HG03097 (cell line): ENCODE data around the gene PTPRU.
"Not testable (repeated sequence)": the region's sequence is repeated elsewhere in the genome, so short reads cannot be mapped to it uniquely, and the experiment has no call there.

Source experiments
- ATAC-seq: cut with Tn5 transposase; IDR thresholded peaks from one replicate; pipeline ENCODE4 v1.9.1; 2021; ENCODE audit not compliant: unreplicated experiment, low FRiP score

The PTPRU gene

DNA sequence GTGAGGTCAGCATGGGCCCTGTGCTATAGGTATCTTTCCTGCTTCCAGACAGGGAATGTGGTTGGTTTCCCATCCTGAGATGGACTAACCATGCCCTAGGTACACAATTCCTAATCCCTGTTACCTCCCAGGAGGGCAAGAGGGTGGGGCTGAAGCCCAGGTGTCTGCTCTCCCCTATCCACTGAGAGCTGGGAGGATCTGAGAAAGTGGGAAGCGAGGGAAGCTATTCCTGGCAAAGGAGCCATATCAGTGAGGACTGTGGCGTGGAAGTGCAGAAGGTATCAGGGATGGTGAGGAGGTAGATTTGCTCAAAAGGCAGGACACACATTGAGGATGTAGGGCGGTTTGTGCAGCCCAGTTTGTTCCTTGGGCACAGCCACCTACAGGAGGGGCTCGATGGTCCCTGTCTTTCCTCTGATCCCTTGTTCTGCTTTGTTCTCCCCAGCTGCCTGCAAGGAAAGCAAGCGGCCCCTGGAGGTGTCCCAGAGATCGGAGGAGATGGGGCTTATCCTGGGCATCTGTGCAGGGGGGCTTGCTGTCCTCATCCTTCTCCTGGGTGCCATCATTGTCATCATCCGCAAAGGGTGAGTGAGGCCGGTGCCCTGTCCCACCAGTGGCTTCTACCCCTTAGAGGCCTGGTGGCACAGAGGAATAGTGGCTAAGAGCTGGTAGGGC lies 48.1 kb downstream of the PTPRU start:
- no peak for ATAC-seq

DNA sequence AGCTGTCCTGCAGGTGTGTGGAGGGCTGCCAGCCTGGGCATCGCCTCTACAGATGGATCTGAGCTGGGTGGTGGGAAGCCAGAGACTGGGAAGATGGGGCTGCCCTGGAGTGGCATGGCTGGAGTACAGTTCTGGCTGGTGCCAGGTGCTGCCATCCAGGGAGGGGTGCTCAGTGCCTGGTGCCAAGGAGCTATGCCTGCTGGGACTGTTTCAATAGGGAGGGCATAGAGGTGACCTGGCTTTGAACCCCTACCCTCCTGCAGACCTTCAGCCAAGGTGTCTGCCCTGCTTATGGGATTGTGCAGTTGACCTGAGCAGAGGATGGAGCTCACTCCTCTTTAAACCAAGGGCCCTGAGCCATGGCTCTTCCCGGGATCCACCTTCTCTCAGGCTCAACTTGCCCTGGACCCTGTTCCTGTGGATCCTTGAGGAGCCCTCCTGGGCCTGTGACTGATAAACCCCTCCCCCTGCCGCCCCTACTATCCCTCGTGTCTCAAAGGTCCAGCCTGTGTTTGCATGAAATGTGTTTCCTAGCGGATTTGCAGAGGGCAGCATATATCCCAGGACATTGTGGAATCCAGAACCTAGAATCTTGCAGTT lies 48.7 kb downstream of the PTPRU start:
- no peak for ATAC-seq

DNA sequence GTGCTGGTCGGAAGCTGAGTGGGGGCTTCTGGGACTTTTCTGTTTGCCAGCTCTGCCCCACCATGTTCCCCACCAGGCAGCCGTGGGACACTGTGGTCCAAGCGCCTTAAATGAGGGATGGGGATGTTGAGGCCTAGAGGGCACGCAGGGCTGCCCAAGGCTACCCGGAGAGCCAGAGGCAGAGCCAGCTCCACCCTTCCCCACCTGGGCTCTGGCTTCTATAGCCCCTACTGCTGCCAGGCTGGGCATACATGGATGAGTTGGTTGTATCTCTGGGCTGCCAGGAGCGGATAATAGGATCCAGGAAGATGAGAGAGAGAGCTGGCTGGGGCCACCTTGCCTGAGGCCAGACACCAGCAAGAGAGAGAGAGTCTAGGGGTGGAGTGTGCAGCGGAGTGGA lies 49.4 kb downstream of the PTPRU start:
- no peak for ATAC-seq

DNA sequence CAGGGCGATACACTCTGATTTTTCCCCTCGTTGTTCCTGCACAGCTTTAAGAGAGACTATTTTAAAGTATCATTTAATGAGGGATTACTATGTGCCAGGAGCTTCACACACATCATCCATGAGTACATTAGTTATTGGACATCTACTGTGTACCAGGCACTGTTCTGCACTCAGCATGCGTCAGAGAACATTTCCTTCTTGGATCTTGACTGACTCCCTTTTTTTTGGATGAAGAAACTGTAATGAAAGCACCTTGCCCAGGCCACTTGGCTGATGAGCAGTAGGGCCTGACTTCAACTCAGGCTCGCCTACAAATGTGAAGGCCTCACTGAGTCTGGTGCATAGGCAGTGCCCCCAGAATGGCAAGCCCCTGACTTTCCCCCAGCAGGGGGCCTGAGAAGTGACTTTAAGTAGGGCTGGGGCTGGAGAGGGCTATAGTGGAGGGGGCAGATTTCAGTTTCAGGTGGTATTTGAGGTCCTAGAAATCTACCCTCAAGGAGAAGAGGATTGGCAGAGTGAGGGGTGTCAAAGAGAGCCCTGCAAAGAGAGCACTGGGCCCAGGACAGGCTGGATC lies 50.0 kb downstream of the PTPRU start:
- no peak for ATAC-seq

DNA sequence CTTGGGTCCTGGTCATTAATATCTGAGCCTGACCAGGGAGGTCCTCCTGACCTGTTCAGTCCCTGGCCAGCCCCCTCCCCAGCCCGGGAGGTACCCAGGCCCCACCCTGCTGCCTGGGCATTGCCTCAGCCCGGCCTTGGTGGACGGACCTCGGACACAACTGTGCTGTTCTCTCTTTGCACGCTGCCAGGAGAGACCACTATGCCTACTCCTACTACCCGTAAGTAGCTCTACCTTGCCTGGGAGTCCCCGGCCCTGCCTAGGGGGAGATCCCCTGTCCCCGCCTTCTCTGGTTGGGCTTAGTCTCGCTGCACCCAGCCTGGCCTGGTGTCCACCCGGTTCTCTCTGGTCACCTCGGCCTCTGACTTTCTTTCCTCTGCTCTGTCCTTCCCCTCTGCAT lies 53.2 kb downstream of the PTPRU start:
- no peak for ATAC-seq

DNA sequence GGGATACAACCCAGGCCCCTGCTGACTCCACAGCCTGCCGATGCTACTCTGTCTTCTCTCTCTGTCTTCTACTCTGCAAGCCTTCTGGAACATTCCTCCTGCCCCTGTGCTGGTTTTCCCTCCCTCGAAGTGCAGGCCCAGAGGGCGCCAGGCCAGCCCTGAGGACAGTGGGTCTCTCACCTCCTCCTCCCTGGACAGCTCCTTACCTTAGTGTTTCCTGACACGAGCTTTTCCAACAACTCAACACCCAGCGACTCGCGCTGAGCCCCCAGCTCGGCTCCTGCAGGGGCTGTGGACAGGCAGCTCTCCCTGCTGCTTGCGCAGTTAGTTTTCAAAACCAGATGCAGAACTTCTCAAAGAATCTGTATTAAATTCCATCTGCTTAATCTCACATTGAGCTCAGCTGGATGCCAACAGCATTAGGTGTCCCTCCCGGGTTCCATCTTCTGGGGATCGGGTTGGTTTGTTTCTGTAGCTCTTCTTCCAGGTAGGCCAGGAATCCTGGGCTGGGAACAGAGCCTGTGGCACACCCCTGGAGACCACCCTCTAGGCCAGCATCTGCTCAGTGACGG lies 54.2 kb downstream of the PTPRU start:
- ATAC-seq, result no peak

DNA sequence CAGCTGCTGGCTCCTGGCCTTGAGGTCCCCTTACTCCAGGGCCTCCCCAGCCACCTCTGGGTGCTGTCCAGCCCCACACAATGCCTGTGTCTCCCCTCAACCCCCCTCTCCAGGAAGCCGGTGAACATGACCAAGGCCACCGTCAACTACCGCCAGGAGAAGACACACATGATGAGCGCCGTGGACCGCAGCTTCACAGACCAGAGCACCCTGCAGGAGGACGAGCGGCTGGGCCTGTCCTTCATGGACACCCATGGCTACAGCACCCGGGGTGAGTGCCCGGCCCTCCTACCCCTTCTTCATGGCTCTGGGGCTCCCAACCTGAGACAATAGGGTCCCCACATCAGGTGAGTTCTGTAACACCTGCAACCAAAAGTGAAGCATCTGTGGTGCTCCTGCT lies 55.4 kb downstream of the PTPRU start:
- ATAC-seq, result no peak

DNA sequence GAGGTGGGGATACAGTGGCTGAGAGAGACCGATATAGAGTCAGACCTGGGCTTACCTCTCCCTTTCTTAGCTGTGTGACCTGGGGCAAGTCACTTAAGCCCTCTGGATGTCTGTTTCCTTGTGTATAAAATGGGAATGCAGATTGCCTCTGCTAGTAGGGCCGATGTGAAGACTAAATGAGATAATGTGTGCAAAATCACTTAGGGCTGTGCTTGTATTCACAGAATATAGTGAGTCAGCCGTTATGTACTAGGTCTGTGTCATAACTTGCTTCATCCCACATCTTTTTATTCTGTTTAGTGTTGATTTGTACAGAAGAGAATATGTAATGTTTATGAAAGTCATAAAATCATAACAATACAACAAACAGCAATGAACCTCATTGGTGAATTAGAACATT lies 56.0 kb downstream of the PTPRU start:
- no peak for ATAC-seq

DNA sequence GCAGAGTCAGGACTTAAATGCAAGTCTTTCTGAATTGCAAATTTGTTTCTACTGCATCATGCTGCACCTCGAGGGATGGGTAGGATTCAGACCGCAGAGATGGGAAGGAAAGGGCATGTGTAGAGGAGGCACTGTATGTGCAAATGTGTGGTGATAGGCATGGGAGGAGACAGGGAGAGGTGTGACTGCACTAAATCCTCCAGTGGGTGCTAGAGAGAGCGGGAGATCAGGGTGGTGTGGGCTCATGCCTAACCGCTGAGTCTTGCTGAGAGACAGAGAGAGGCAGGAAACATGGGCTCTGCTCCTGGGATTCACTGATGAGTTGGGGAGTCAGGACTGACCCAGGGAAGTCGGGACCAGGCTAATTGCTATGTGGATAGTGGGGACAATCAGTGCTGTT lies 61.1 kb downstream of the PTPRU start:
- ATAC-seq, result no peak

DNA sequence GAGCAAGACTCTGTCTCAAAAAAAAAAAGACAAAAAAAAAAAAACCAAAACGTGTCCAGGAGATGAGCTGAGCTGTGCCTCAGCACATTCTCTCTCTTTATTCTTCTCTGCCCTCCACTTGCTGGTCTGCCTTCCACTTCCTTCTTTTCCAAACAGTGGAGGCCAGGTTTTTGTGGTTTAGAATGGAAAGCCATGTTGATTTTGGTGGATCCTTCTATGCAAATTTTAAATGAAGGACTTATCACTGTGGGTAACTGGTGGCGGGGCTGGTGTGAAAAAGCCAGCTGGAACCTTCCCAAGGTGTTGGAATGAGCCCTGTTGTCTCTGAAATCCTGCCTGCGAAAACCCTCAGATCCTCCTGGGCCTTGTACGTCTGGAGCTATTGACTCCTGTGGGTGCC lies 61.9 kb downstream of the PTPRU start:
- no peak for ATAC-seq

DNA sequence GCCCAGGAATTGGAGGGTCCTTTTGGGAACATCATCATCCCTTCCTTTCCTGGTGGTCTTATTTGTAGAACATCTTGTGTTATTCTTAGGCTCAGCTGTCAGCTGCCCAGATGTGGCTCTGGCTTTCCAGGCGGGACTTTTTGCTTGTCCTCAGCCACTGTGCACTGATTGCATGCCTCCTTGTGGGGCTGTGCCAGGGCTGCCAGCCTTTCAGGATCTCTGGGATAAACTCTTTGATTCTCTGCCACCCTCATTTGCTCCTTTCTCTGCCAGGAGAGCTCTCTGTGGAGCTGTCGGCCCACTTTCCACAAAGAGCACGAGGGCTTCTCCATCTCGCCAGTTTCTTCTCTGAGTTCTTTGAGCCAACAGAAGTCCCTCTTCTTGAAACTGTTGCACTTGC lies 63.1 kb downstream of the PTPRU start:
- no peak for ATAC-seq

DNA sequence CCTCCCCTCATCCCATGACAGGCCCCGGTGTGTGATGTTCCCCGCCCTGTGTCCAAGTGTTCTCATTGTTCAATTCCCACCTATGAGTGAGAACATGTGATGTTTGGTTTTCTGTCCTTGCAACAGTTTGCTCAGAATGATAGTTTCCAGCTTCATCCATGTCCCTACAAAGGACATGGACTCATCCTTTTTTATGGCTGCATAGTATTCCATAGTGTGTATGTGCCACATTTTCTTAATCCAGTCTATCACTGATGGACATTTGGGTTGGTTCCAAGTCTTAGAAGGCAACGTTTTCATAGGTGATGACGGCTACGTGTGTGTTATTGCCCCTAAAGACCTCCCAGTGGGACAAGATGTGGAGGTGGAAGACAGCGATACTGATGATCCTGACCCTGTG lies 65.4 kb downstream of the PTPRU start:
- not testable (repeated sequence) for ATAC-seq

DNA sequence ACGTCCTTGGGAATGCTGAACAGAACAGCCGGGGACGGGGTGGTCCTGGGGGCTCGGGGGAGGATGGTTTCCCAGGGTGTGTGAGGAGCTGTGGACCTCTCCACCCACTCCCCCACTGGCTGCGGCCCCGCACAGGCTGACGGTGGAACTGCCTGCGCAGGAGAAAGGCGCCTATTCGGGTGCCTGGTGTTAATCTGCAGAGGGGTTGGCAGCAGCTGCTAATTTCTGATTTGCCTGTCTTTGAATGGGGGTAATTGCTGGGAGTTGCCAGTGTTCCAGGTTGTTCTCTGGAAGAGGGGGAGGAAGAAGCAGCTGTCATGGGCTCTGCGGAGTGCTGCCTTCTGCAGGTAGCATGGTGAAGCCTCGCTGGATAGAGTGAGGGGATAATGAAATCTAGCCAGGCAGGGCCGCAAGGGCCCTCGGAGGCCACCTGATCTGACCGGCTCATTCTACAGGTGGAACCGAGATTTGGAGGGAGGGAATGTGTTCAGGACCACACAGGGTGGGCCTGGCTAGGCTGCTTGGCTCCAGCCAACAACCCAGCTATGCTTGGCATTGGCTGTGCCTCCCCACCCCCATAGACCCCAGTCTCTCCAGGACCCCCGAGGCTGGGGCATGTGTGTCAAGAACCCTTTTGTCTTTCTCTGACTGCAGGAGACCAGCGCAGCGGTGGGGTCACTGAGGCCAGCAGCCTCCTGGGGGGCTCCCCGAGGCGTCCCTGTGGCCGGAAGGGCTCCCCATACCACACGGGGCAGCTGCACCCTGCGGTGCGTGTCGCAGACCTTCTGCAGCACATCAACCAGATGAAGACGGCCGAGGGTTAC lies 67.1 kb downstream of the PTPRU start:
- no peak for ATAC-seq

DNA sequence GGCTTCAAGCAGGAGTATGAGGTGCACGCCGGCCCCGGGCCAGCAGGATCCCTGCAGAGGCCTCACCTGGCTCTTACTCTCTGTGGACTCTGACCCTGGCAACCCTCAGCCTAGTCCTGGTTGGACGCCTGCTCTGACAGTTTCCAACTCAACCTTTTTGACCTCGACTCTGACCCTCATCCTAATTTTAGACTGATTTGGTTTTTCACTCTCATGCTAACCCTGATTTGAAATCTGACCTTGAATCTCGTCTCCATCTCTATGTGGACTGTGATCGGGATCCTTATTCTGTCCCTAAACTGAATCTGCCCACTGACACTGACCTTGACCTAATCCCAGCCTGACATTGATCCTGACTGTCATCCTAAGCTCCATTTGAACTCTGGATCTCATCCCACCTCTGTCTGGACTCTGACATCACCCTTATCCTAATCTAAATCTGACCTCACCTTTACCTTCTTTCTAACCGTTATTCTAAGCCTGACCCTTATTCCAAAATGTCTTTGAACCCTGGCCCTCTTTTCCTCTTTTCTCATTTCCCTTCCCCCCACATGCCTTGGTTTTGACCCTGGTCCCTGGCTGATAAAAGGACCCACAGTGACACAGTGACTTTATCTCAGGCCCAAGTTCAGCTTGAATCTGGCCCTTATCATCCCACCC lies 67.8 kb downstream of the PTPRU start:
- no peak for ATAC-seq

DNA sequence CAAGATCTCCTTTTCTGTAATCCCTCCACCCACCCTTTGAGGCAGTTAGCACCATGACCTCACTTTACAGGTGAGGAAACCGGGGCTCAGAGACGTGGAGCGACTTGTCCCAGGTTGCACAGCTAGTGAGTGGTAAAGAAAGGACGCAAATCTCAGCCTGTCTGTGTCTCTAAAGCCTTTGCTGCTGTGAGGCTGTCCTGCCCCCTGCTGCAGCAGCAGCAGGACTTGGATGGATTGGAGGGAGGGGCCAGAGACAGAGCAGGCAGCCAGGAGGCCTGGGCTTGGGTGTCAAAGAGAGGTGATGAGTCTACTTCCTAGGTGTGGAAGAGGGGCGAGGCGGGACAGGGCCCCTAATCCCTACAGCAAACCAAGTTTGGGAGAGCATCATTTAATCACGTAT lies 69.6 kb downstream of the PTPRU start:
- no peak for ATAC-seq

DNA sequence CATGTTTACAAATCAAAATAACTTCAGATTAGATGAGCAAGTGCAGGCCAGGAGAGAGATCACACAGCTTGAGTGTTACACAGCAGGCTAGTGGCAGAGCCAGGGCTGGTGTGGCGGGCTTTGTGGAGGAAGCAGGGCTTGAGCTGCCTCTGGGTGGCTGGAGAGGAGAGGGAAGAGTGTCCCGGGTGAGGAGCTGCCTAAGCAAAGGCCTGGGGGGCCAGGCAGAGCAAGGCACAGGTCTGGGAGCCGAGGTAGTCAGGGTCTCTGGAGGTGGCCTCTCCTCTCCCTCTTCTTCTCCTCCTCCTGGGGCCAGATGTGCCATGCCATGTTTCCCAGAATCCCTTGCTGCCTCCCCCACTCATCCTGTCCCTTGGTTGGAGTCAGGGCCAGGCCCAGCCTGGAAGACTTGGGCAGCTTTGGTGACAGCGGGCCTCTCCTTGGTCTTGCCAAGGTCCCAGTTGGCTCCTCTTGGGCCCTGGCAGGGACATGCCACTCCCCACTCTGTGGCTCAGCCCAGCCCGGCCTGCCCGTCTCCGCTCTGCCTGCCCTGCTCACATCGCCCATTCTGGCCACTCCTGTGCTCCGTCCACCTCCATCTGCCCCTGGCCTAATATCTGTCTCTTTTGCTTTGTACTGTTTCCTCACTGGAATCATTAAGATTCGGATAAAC lies 70.3 kb downstream of the PTPRU start:
- no peak for ATAC-seq

DNA sequence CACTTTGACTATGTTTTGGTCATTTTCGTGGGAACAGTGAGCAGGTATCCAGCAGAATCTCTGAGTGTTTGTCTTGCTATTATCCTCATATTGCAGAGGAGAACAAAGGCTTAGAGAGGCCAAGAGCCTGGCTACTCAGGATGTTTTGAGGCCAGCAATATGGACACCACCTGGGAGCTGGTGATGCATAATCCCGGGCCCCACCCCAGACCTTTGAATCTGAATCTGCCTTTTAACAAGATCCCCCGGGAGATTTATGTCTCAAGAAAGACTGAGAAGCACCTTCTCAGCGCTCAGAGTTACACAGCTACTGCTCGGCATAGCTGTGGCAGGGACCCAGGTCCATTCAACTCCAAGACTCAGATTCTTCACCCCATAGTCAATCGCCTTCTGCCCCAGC lies 72.8 kb downstream of the PTPRU start:
- ATAC-seq, result no peak

DNA sequence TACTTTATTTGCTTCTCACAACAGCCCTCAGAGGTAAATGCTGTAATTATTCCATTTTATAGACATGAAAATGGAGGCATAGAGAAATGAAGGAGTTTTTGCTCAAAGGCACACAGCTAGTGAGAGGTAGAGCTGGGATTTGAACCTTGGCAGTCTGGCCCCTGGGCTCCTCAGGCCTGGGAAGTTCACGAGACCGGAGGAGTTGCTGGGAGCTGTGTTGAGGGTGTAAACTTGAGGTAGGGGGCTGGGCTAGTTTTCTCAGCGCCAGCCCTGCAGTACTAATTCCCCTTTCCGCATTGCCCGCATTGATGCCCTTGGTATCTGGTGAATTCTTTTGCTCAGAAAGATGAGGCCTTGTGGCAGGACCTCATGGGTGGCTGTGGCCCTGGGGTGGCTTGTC lies 73.3 kb downstream of the PTPRU start:
- no peak for ATAC-seq

DNA sequence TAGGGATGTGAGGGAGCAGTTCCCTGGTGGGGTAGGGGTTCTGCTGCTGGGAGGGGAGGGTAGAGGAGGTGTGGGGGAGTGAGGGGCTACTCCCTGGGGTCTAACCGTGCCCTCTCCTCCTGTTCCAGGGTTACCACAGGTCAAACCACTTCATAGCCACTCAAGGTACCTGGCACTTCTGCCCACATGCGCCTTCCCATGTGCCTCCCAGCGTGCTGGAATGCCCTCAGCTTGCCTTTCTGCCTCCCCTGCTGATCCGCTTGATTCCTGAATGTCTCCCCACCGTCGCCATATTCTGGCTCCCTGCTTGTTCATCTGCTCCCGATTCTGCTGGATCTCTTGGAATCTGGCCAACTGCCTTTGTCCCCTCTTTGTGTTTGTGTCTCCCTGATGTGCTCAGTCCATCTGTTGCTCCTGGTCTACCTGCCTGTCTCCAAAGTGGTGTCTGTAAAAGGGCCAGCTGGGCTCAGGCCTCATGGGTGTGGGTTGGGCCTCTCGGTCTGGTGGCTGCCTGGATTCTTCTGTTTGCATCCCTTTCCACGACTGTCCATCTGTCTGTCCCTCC lies 74.4 kb downstream of the PTPRU start:
- no peak for ATAC-seq
